CD1c-positive myeloid dendritic cell (primary cell): ENCODE results near the gene GOLGB1.
"Not testable (repeated sequence)": the region's sequence is repeated elsewhere in the genome, so short reads cannot be mapped to it uniquely, and the experiment has no call there.

Experiments
- DNase-seq: peaks from one replicate; pipeline ENCODE4 v3.0.0-alpha.2; 2016; ENCODE audit errors: extremely low spot score

GOLGB1 gene

DNA sequence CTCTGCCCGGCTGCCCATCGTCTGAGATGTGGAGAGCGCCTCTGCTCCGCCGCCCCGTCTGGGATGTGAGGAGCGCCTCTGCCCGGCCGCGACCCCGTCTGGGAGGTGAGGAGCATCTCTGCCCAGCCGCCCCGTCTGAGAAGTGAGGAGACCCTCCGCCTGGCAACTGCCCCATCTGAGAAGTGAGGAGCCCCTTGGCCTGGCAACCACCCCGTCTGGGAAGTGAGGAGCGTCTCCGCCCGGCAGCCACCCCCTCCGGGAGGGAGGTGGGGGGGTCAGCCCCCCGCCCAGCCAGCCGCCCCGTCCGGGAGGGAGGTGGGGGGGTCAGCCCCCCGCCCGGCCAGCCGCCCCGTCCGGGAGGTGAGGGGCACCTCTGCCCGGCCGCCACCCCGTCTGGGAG lies 60.8 kb downstream of the GOLGB1 start:
- not testable (repeated sequence) for DNase-seq

DNA sequence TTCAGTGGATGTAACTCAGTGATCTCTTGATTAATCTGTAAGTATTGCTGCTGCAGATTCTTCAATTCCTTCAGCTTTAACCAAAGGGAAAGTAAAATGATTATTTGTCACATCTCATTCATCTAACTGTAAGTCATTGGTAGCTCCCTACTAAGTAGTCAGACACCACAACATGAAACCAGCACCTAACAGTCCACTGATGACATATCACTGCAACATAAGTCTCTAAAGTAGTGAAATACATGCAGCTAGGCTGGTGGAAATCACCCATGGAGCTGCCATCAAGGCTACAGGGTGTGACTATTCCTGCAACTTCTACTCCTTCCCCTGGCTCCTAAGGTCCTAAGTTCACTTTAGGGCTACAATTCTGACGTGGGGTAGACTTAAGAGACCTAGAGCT lies 67.7 kb downstream of the GOLGB1 start:
- no peak for DNase-seq

DNA sequence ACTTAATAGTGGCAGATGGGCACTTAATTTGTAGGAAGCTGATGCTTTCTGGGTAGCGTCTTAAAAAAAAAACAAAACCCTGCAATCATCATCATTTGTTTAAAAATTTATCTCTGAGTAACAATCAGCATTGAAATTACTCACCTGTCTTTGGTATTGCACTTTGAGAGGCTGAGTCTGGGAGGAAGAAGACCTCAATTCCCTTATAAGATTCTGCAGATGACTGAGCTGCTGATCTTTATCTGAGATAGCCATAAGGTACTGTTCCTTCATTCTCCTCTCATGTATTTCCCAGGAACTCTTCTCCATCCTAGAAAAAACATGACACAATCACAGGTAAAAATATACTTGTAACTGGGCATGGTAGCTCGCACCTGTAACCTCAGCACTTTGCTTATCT lies 72.4 kb downstream of the GOLGB1 start:
- DNase-seq, result no peak

DNA sequence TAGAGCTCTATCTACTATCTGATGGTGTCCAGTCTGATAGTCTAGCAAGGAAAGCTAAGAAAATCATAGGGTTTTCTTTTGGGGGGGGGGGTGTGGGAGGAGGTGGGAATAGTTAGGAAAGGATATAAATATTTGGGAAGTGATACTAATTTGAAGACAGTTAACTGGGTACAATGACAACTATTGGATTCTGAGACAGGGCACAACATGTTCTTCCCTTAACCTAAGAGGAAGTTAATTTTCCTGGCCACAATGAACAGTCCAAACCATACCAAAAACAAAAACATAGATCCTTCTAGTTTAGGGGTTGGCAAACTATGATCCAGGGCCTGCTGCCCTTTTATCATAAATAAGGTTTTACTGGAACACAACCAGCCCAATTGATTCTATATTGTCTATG lies 78.9 kb downstream of the GOLGB1 start:
- no peak for DNase-seq

DNA sequence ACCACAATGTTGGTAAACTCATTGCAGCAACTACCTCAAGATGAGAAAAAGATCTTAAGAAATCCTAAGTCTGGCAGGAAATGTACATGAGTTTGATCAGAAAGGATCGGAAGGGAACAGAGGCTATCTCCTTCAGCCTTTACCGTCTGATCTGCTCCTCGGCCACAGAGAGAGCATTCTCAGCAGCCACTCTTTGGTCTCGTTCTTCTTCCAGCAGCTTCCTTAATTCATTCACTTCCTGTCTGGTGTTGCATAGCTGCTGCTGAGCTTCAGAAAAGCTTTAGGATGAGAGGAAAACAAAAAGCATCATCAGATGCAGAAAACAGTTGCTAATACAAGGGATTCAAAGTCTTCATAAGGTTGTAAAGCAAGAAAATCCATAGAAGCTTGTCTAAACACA lies 82.2 kb downstream of the GOLGB1 start:
- peak; percentile 40 for DNase-seq

DNA sequence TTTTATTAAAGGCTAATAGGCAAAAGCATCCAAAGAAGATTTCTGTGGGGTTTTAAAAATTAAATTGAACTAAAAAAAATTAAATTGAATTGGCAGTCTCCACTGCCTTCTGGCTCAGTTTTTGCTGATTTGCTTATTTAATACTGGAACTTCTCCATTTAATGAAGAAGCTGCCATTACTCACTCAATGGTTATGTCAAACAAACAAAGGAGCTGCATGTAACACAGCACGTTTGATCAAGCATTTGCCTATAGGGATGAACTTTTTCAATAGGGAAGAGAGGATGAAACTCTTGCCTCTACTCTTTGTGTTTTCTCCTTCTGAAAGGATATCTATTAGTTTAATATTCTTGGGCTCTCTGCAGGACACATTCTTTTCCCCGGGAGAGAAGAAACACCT lies 84.1 kb downstream of the GOLGB1 start:
- DNase-seq, result peak; percentile 14

DNA sequence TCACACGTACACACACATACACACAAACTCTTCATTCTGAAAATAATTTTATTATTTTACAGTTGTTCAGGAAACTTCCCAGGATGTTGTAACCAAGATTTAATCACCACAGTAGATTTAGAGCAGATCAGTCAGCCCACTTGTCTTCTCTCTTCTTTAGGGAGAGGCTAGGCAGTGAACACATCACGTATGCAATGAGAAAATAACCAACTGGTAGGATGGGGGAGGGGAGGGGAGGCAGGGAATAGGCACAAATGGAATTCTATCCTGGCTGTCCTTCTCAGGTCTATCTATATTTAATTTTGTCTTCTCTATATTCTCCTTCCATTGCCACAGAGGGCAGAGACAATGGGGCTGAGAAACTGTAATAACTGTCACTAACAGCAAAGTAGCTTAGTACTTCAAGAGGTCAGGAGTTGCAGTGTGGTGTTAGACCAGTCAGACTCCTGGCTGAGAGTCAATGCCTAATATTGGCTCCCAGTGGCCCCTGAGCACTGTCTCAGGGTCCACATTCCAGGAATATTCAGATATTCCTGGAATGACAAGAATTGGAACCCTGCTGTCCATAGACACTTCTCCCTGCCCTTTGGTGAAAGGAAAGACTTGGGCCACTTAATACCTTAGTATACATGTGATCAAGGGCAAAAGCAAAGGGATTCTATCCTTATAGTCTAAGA lies 86.2 kb downstream of the GOLGB1 start:
- DNase-seq, result no peak

DNA sequence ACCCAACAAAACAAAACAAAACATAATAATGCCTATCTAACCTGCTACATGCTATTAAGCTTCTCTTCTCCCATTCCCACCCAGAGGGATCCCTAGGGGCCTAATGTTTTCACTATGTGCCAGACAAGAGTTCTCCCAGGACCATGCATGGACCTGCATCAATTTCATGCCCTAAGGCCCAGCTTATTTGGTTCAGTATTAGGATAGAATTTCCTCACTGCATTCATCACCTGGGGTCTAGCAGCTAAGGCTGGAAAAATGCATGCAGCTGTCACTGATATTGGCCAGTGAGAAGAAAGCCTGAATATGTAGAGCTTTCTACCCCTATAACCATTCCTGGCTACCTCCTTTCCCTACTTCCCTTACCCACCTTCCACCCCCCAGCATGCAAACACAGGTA lies 86.8 kb downstream of the GOLGB1 start:
- no peak for DNase-seq

DNA sequence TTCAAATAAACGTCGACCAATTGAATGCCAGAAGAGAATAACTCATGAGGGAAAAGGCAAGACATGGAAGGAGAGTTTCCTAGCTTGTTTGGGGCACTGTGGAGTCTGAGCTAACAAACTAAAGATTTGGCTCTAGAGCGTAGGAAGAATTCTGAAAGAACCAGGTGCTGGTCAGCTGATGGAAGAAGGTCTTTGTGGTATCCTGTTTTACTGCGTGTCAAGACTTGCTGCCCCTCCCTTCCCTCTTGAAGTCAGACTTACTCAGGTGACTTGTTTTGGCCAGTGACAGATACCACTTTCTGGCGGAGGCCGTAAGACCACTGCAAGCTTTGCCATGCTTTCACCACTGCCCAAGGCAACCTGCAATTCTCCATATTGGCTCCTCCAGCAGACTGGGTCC lies 88.2 kb downstream of the GOLGB1 start:
- no peak for DNase-seq

DNA sequence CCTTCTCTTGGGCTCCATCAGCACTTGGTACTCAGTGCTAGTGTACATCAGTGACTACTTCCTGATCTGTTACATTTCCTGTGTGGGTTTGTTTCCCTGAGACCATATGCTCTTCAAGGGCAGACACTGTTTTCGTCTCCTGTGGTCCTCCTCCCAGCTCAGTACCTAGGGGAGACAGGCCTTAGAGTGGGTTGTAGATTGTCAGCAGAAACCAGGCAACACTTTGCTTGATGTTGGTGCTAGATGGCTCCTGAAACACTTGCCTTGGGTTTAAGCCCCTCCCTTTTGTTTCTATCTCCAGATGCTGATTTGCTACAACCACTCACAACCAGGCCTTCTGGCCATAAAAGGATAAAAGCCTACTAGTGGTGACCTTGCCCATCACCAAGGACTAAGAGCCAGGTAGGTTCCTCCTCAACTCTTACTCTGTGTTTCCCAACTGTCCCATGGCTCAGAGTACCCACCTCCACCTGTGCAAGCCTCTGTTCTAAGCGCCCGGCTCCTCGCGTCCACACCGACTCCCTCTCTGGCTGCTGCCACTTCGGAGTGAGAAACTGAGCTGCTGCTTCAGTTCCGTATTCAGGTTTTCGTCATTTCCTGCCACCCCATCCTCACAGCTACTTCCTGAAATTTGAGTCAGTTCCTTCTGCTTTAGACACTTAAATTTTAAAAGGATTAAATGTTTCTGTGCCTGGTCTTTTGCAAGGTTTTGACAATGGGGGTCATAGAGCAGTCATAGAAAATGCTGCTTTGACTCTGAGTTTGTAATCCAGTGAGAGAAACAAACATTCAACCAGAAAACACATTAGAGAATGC lies 89.0 kb downstream of the GOLGB1 start, which contains the start of gene HCLS1:
TSS of gene HCLS1 (minus strand) at position 548 of the 816 bp plus-strand sequence. CDS start 2,556 bp downstream, outside the sequence.
- peak; percentile 88 for DNase-seq

DNA sequence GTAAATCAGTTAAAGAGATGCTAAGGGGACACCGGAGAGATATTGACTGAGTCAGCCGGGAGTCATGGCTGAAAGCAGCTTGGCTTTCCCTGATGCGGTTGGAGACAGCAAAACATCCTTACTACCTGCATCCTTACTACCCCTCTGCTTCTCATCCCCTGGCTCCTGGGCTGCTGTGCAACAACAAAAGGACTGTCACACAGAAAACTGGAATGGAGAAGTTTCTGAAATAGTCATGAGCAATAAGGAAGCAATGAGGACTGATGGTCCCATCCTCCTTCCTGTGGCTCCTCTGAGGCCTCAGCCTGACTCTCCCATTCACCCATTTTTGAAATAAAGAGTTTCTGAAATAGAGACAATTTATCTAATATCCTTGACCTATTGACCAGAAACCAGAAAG lies 90.0 kb downstream of the GOLGB1 start:
- no peak for DNase-seq

DNA sequence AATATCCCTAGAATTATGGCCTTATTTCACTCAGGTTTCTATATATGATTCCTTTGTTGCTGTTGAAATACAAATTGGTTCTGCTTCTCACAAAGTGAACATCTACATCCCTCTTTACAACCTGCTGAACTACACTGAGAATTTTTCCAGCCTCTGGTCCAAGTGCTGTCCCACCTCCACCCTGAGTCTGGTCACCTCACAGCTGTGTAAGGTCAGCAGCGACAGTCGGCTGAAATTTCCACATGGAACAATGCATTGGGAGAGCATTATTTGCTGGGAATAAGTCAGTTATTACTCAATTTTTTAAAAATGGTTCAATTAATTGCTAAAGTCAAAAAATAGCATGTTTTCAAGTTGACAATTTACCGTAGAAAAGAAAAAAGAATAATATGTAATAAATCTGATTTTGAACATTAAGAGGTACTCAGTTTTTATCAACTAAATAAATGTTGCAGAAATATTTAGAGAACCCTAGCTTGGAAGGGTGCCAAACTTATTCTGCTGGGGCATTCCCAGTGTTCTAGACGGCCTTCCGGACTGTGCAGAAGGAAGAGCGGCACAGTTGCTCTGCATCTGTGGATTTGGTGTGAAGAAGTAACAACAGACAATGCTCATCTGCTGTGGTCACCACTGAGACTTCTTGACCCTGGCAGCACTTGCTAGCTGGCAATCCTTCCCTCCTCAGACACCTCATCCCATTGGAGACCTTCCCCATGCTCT lies 90.7 kb downstream of the GOLGB1 start:
- DNase-seq, result no peak

DNA sequence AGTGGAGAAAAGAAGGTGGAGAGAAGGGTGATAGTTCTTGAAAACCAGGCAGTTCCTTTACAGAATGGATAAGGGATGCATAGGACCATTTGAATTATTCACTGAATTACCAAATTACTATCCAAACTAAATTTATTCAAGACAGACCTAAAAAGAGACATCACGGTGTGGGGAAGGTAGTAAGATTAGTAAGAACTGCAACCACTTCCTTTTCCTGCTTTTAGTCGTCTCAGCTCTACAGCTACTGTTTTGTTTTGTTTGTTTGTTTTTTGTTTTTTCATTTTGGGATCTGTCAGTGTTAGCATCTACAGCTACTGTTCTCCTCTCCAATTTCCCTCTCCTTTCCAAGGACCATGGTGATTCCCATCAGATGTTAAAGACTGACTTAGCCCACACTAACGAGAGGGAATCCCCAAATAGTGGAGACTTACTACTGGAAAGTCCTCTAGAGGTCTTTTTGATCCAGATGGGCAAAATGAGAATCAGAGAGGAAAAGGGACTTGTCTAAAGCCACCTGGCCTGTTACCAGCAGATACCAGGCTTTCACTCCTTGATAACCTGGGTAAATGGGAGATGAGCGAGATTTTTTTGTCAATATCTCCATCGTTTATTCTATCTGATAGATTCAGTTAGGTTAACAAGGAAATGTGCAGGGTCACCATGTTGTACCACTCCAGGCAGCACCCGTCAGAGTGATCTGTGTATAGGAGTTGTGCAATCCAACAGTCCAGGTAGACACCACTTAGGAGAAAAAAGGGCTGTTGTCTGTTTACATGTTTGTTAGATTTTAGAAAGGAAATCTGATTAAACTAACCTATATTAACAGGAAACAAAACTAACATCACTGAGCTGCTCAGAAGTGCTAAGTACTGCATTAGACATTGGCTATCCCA lies 94.8 kb downstream of the GOLGB1 start:
- DNase-seq, result peak; percentile 26

DNA sequence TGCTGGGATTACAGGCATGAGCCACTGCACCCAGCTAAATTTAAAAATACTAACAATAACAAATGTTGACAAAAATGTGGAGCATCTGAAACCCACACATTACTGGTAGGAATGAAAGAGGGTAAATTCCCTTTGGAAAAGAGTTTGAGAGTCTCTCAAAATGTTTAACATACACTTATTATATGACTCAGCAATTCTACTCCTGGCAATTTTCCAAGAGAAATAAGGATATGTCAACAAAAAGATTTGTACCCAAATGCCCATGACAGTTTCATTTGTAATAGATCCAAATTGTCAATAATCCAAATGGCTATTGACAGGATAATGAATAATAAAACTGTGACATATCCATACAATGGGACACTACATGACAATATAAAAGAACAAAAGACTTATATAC lies 97.9 kb downstream of the GOLGB1 start:
- no peak for DNase-seq

DNA sequence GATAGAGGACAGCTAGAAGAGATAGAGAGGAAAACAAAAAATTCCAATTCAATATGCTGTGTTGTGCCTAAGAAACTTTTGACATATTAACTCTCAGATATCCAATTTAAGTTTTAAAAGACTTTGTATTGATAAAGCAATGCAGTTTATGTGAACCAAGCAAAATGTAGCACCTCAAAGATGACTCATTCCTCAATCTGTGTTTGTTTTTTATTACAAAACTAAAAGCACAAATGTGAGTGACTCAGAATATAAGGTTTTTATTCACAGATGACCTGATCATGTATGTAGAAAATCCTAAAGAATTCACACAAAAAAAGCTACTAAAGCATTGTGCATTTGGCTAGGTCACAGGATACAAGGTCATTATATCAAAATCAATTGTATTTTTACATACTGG lies 99.9 kb downstream of the GOLGB1 start:
- no peak for DNase-seq

DNA sequence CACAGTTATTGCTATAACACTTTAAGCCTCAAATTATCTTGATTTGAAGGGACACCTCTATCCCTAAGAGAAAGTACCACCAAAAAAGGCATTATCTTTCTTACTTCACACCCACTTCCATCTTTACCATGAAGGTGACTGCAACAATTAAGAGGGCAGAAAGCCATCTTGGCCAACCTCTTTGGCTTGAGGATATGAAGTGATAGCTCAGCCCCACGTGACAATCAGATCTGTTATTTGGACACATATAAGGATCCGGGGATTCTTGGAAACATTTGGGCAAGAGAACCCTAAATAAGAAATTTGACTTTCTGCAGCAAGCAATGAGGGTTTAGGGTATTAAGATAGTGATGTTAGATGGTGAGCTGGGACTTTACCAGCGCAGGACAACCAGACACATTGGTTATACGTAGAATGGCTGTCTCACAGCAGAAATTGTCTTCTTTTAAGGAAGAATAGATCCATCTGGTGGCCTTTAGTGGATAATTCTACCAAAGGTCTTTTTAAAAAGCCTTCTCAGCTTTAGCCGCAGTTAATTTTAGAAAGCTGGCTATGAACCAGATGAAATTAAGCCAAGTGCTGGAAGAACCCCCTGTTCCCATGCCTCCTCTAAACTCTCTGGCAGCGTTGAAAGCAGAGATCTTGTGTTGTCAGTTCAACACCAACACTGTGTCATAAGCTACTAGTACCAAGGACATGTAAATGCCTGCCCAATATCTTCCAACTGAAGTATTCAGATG lies 101.2 kb downstream of the GOLGB1 start:
- DNase-seq, result no peak

DNA sequence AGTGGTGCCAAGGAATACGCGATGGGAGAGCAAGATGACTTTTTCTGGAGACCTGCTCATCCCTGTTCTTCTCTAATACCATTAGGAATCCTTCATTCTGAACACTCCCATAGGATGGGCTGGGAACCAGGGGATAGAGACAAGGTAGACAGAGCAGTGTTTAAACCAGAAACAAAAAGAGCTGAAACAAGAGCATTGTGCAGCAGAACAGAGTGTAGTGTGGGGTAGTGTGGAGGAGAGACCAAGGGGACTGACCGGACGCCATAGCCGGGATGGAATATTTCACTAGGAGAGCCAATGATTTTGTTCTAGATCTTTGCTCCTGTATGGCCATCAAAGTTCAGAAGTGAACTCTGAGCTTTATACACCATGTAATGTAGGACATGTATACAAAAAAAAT lies 104.5 kb downstream of the GOLGB1 start:
- DNase-seq, result no peak

DNA sequence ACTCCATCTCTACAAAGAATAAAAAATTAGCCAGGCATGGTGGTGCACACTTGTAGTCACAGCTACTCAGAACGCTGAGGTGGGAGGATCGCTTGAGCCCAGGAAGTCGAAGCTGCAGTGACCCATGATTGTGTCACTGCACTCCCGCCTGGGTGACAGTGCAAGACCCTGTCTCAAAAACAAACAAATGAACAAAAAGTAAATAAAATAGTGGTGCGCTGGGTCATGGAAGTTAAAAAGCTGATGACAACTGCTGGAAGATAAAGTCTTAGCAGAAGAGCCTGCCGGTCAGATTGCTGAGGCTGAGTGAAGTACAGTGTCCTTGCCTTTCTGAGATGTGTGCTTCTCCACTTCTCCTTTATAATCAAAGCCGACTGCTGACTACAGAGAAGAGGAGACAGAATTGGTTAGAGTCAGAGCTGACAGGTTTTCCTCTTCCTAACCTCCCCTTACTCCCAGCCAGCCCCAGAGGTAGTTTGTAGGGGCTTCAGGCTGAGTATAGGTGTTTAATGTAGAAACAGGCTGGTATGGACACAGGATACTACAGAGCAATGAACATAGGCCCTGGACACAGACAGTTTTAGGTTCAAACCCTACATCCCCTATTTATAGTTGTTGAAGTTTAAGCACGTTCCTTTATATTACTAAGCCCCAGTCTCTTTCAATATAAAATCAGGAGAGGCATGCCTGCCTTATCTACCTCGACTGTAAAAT lies 106.8 kb downstream of the GOLGB1 start:
- DNase-seq, result no peak

DNA sequence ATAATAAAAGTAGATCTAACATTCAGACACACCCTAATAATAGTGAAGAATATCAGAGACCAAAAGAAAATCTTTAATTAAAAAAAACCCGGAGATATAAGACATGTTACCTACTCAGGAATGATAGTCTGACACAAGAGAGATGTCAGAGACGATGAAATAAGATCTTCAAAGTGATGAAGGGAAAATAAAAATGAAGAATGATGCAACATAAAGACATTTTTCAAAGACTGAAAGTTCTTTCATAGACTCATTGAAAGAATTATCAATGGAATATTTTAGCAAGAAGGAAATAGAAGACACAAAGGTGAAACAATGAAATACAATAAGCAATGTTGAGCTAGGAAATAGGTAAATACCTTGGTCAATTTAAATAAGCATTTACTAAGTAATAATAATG lies 108.4 kb downstream of the GOLGB1 start:
- DNase-seq, result no peak

DNA sequence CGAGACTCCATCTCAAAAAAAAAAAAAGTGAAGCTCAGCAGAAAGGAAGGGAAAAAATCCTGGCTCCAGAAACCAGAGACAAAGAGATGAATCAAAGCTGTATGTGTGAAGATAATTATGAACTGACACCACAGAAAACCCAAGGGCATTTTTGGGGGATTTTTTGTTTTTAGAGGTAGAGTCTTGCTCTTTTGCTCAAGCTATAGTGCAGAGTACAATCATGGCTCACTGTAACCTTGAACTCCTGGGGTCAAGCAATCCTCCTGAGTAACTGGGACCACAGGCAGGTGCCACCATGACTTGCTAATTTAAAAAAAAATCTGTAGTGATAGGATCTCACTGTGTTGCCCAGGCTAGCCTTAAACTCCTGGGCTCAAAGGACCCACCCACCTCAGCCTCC lies 111.6 kb downstream of the GOLGB1 start:
- DNase-seq, result no peak
